ENCODE measurements around the gene APCDD1L.

DNA sequence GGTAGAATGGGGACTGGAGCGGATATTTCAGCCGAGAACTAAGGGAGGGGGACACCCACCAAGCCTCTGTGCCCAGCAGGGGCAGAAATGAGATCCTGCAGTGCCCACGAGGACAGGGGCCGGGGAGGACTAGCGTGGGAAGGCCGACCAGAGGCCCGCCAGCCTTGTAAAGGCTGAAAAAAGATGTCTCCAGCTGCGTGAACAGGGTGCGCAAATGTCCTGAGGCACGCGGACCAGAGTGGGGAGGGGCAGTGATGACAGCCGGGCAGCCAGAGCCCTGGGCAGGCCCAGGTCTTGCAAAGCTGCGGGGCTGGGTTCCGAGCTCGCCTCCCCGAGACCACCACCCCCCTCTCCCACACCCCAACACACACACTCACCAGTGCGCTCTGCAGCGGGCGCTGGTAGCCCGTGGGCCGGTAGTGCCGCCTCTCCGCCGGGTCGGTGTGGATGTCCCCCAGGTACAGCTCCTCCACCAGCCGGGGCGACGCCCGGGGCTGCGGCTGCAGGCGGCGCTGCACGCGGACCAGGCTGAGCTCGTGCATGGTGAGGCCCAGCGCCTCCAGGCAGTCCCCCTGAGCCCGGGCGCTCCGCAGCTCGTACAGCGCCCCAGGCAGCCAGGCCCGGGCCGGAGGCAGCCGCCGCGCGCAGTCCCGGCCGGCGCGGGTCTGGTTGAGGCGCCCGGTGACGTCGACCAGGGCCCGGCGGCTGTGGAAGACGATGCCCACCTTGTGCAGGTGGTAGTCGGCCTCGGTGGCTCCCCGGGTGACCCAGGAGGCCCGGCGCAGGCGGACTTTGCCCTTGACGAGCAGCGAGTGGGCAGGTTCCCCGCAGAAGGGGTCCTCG, 48.2 kb downstream of the APCDD1L start:
- TF ChIP-seq ZBTB7A (IDR thresholded peaks at IDR 0.05; ENCODE audit: low read depth) (no peak), YY1 (IDR thresholded peaks at IDR 0.05; ENCODE audit: low read depth) (no peak), EP300 (IDR thresholded peaks at IDR 0.05; ENCODE audit: borderline replicate concordance) (no peak), MAX (IDR thresholded peaks at IDR 0.05) (no peak), NFIC (IDR thresholded peaks at IDR 0.05) (no peak), EGR1 (IDR thresholded peaks at IDR 0.05) (no peak), REST (IDR thresholded peaks at IDR 0.05; ENCODE audit: low read depth) (no peak), CREB1 (IDR thresholded peaks at IDR 0.05; ENCODE audit: low read depth) (no peak), RAD21 (IDR thresholded peaks at IDR 0.05; ENCODE audit: low read depth) (no peak)
- TF ChIP-seq, protein P1, sequence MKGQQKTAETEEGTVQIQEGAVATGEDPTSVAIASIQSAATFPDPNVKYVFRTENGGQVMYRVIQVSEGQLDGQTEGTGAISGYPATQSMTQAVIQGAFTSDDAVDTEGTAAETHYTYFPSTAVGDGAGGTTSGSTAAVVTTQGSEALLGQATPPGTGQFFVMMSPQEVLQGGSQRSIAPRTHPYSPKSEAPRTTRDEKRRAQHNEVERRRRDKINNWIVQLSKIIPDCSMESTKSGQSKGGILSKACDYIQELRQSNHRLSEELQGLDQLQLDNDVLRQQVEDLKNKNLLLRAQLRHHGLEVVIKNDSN (IDR thresholded peaks at IDR 0.05) = no peak

Measured in Ishikawa (cell line).